Ecto neural progenitor cell (in vitro differentiated cells): ENCODE results near the gene NCAPD2.

Experiments
- DNase-seq: peaks from one replicate; pipeline ENCODE4 v3.0.0-alpha.2; 2018; ENCODE audit warnings: low spot score

The NCAPD2 gene

DNA sequence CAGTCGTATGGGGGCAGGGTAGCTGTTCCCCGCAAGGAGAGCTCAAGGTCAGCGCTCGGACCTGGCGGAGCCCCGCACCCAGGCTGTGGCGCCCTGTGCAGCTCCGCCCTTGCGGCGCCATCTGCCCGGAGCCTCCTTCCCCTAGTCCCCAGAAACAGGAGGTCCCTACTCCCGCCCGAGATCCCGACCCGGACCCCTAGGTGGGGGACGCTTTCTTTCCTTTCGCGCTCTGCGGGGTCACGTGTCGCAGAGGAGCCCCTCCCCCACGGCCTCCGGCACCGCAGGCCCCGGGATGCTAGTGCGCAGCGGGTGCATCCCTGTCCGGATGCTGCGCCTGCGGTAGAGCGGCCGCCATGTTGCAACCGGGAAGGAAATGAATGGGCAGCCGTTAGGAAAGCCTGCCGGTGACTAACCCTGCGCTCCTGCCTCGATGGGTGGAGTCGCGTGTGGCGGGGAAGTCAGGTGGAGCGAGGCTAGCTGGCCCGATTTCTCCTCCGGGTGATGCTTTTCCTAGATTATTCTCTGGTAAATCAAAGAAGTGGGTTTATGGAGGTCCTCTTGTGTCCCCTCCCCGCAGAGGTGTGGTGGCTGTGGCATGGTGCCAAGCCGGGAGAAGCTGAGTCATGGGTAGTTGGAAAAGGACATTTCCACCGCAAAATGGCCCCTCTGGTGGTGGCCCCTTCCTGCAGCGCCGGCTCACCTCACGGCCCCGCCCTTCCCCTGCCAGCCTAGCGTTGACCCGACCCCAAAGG is 41.2 kb downstream of the NCAPD2 start:
- DNase-seq = peak; percentile 87

DNA sequence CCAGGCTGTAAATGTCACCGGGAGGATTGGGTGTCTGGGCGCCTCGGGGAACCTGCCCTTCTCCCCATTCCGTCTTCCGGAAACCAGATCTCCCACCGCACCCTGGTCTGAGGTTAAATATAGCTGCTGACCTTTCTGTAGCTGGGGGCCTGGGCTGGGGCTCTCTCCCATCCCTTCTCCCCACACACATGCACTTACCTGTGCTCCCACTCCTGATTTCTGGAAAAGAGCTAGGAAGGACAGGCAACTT is 41.7 kb downstream of the NCAPD2 start:
- DNase-seq = no peak

- no peak for DNase-seq
Observed at GRCh38 chr12:6535960-6536847, 42.3 kb downstream of the NCAPD2 start.

- no peak for DNase-seq
Observed at GRCh38 chr12:6536894-6537579, 43.1 kb downstream of the NCAPD2 start.

DNA sequence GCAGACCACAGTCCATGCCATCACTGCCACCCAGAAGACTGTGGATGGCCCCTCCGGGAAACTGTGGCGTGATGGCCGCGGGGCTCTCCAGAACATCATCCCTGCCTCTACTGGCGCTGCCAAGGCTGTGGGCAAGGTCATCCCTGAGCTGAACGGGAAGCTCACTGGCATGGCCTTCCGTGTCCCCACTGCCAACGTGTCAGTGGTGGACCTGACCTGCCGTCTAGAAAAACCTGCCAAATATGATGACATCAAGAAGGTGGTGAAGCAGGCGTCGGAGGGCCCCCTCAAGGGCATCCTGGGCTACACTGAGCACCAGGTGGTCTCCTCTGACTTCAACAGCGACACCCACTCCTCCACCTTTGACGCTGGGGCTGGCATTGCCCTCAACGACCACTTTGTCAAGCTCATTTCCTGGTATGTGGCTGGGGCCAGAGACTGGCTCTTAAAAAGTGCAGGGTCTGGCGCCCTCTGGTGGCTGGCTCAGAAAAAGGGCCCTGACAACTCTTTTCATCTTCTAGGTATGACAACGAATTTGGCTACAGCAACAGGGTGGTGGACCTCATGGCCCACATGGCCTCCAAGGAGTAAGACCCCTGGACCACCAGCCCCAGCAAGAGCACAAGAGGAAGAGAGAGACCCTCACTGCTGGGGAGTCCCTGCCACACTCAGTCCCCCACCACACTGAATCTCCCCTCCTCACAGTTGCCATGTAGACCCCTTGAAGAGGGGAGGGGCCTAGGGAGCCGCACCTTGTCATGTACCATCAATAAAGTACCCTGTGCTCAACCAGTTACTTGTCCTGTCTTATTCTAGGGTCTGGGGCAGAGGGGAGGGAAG is 43.9 kb downstream of the NCAPD2 start:
- peak; percentile 86 for DNase-seq

- no peak for DNase-seq
Observed at GRCh38 chr12:6538420-6539313, 44.8 kb downstream of the NCAPD2 start.

- no peak for DNase-seq
Observed at GRCh38 chr12:6539314-6539682, 45.4 kb downstream of the NCAPD2 start.

DNA sequence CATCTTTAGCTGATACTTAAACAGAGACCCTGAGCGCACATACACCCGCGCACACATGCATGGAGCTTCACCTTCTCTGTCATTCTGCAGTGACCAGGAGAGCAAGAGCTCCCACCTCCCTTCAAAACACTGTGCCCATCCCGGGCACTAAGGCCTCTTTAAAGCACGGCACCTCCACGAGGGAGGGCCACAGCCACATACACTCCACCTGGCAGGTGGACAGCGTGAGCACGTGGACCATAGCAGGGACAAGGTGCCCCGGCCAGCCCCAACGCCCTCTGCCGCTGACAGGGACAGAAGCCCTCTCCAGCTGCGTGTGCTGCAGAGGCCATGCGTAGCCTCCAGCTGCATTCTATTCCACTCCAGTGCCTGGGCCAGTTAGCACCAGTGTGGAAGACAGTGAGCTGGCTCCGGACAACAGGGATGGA is 45.8 kb downstream of the NCAPD2 start:
- no peak for DNase-seq

DNA sequence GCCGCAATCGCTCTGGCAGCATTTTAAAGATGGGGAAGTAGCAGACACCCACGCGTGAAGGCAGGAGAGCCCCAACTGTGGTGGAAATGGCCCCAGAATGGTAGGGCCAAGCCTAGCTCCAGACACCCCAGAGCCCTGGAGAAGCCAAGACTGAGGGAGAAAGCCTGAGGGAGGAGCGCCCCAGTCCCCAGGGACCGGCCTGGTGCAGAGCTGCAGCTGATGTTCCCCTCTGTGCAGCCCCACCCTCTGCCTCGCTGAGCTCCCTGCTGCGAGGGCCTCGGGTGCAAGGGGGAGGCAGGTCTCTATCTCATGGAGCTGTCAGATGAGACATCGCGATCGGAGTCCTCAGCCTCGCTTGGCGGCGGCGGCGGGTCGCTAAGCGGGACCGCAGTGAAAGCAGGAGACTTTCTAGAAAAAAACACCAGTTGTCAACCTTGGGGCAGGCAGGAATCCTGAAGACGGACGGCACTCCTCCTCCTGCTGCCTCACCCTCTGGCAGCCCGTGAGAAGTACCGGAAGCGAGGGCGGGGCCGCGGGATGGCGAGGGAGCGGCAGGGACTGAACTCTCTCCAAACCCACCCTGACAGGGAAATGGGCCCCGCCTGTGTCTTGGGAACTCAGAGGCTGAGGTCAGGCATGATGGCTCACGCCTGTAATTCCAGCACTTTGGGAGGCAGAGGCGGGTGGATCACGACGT is 46.4 kb downstream of the NCAPD2 start:
- DNase-seq = peak; percentile 89

DNA sequence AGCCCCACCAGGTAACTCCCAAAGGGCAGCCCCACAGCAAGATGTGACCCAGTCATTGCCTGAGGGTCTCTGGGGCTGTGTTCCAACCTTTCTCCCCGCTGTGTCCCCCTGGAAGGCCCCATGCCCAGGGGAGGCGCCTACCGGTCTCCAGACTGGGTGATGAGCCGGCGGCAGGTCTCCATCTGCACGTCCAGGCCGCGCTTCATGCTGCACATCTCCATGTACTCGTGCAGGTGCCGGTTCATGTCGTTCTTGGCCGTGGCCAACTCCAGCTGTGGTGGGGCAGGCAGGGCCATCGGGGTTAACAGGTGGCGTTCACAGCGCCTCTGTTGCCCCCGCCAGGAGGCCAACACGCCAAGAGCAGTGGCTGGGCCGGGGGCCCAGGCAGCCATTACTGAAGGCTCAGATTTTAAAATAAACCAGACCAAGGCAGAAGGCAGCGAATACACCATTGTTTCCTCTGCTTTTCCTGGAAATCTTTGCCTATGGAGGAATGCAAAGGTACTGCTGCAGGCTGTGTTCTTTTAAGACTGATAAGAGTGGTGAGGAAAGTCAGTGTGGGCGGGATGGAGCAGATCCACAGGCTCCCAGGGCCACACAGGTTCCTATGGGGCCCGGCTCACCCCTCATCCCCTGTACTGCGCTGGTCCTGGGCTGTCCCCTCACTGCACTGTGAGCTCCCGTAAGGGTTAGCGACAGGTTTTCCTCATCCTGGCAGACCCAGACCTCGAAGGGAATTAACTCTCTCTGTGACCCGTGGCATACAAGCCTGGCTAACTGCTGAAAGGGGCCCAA is 47.7 kb downstream of the NCAPD2 start:
- no peak for DNase-seq

GRCh38 chr12:6542209-6543009 is 48.5 kb downstream of the NCAPD2 start:
- DNase-seq = no peak

GRCh38 chr12:6546016-6546415 is 52.1 kb downstream of the NCAPD2 start:
- no peak for DNase-seq

DNA sequence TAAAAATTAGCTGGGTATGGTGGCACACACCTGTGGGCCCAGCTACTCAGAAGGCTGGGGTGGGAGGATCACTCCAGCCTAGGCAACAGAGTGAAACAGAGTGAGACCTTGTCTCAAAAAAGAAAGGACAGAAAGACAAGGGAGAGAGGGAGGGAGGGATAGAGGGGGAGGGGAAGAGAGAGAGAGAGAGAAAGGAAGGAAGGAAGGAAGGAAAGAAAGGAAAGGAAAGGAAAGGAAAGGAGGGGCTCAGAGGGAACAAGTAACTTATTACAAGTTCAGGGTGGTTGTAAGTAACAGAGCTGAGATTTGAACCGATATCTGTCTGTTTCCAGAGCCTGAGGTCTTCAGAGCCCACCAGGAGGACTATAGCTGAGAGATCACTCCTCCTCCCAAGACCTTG is 53.7 kb downstream of the NCAPD2 start:
- no peak for DNase-seq

DNA sequence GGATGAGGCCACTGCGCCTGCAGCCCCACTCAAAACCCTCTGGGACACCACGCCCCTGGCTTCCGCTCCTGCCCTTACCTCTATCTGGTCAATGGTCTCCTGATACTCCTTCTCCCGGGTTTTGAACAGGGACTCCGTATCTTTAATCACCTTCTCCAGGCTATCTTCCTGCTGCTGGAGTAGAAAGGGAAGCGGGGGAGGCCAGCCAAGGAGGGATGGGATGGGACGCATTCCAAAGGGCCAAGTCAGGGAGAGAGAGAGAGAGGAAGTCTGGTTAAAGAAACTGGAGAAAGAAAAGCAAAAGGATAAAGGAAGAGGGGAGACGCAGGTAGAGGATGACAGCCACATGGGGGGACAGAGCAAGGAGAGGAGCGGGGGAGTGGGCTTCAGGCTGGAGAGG is 54.1 kb downstream of the NCAPD2 start:
- DNase-seq = no peak

GRCh38 chr12:6548556-6548955 is 54.7 kb downstream of the NCAPD2 start:
- DNase-seq = no peak

GRCh38 chr12:6548966-6549683 is 55.2 kb downstream of the NCAPD2 start:
- no peak for DNase-seq

GRCh38 chr12:6549684-6550151 is 55.8 kb downstream of the NCAPD2 start:
- DNase-seq = no peak
